ENCODE measurements around the gene PTPRD.

Gene PTPRD

GRCh38 chr9:10268531-10269485 is 344.0 kb downstream of the PTPRD start:
- DNase-seq (ENCODE audit: low read depth, low spot score) = no peak

DNA sequence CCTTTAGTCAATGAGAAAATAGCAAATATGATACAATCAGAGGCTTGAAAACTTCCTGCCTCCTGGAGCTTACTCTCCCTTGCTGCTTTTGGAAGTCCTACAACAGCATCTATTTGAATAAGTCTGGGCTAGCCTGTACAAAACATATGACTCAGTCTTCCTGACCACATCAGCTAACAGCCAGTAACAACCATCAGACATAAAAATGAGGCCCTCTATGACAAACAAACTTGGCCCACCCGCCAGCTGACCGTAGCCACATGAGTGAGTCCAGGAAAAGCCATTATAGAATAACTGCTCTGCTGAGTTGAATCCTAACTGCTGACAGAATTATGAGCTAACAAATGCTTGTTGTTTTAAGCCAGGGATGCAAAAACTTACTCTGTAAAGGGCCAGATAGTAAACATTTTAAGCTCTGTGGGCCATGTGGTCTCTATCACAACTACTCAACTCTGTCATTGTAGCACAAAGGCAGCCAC is 347.6 kb downstream of the PTPRD start:
- no peak for DNase-seq (ENCODE audit: low read depth, low spot score)

- DNase-seq (ENCODE audit: low read depth, low spot score) = no peak
These were observed 352.3 kb downstream of the PTPRD start for GRCh38 chr9:10260501-10260900.

DNA sequence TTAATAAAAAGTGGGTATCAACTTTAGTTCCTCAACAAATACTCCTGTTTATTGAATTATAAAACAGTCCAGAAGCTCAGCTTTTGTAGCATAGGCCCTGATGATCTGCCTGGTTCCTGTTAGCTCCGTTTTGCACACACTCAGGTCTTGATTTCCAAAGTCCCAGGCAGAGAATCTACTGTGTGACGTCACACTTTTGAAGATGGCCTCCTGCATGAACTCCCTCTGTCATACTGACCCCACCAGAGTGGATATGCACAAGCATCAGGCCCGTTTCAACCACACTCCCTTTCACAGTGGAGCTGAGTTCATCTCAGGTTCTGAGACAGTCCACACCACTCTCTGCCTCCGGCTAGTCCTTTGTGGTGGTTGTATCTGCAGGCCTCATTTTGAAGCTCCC is 353.1 kb downstream of the PTPRD start:
- DNase-seq (ENCODE audit: low read depth, low spot score) = no peak

DNA sequence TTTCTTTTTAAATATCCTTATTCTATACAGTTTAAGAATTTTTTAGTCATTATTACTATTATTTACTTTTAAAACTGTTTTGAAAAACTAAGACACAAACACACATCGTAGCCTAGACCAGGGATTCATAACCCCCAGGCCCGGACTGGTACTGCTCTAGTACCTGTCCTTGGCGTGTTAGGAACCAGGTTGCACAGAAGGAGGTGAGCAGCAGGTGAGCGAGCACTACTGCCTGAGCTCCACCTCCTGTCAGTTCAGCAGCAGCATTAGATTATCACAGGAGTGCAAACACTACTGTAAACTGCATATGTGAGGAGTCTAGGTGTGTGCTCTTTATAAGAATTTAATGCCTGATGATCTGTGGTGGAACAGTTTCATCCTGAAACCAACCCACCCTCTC is 357.0 kb downstream of the PTPRD start:
- DNase-seq (ENCODE audit: low read depth, low spot score) = no peak

- no peak for DNase-seq (ENCODE audit: low read depth, low spot score)
These were observed 358.5 kb downstream of the PTPRD start for GRCh38 chr9:10254338-10254737.

DNA sequence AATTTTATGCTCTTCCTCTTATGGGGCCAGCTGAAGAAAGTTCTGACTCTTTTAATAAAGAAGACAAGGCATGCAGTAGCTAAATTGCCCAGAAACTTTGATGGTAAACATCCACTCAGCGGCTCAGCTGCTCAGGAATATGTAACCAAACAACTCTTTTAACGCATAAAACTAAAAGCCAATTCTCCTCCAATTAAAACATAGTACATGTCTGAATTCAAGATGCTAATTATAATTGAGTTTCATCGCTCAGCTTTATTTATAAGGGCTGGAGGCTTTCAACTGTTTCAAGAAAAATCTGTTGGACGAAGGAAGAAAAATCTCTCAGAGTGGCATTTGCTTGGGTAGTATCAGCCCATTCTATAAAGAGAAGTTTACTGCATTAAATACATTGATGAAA is 359.5 kb downstream of the PTPRD start:
- DNase-seq (ENCODE audit: low read depth, low spot score) = no peak

DNA sequence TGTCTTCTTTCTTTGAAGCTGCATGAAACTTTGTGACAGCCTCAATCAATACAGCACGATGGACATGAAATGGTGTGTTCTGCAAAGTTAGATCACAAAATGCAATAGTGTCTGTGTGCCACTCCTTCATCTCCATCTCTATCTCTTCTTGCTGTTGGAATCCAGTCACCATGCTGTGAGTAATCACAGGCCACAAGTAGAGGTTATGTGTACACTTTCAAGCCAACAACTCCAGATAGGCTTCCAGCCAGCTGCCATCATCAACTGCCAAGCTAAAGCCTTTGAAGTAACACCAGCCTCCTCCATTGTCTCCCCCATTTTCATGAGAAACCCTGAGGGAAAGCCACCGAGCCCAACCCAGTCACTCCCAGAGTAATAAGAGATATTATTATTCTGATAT is 360.6 kb downstream of the PTPRD start:
- no peak for DNase-seq (ENCODE audit: low read depth, low spot score)

GRCh38 chr9:10251490-10251889 is 361.3 kb downstream of the PTPRD start:
- DNase-seq (ENCODE audit: low read depth, low spot score) = no peak

DNA sequence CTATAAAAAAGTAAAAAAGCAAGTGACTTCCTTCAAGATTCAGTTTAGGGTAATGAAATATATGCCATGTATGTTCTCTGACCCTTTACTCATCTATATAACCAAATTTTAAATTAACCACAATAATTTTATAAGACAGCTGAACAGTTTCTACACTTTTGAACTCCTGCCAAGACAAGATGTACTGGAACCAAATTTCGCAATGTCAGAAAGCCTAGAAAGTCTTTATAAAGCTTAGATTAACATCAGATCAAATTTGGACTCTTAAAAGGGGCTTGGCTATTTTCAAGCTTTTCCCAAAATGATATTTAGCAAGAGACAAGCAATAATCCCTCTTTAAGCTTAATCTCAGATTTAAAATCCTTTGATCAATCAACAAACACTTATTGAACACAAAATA is 362.6 kb downstream of the PTPRD start:
- no peak for DNase-seq (ENCODE audit: low read depth, low spot score)

- DNase-seq (ENCODE audit: low read depth, low spot score) = no peak
These were observed 363.9 kb downstream of the PTPRD start for GRCh38 chr9:10248890-10249289.

GRCh38 chr9:10242255-10242654 is 370.5 kb downstream of the PTPRD start:
- DNase-seq (ENCODE audit: low read depth, low spot score) = no peak

DNA sequence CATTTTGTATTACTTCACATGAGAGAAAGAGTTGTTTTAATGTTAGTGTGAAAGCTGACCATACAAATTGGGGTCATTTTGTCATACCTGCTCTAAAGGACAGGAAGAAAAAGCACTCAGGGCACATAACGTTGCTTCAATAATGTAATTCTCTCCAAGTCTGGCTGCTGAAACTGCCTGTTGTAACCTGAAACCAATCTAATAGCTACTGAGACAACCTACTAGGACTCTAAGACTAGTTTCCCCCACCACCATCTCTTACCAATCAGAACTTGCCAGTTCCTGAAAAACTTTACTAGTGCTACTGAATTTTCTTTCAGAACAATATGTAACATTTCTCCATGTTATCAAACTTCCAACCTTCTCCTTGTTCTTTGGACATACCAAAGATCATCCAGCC is 374.7 kb downstream of the PTPRD start:
- no peak for DNase-seq (ENCODE audit: low read depth, low spot score)

- DNase-seq (ENCODE audit: low read depth, low spot score) = no peak
These were observed 375.2 kb downstream of the PTPRD start for GRCh38 chr9:10237584-10237983.

GRCh38 chr9:10236161-10236560 is 376.6 kb downstream of the PTPRD start:
- DNase-seq (ENCODE audit: low read depth, low spot score) = no peak

DNA sequence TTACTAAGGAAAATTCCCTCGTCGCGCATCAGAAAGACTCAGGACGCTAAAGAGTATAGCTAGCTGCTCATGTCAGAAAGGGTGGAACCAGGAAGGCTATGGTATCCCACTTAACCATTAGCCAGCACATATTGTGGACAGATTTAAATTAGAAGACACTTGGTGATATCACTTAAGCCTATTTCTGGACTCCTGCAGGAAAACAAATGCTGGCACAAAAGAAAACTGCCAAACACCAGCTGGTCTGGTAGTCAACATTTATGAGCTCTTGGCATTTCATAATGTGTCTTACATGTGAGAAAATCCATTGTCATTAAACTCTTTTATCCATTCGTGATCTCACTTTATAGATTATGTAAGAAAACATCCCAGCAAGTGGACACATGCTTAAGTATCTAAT is 377.4 kb downstream of the PTPRD start:
- no peak for DNase-seq (ENCODE audit: low read depth, low spot score)

DNA sequence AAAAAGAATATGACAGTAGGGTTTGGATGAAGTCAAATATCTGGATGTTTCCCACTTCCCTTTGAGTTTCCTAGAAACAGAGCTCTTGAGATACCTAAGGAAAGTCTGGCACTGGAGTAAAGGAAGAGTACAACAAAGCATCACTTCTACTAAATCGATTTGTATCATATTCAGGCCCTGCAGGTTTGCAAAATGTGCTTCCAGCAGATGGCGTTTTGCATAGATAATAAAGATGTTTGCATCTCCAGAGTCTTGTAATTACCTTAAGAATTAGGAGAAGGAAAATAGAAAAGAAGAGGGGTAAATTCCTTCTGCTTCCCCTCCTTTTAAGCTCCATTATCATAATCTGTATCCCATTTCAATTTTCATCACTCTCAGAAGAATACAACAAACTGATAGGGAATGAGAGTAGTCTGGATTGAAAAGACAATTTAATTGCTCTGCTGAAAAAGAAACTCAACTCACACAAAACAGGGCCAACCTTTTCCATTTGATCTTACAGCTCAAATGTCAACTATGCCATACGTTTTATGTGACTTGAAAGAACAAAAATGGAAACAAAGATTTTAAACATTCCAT is 380.4 kb downstream of the PTPRD start:
- no peak for DNase-seq (ENCODE audit: low read depth, low spot score)

- DNase-seq (ENCODE audit: low read depth, low spot score) = no peak
These were observed 382.3 kb downstream of the PTPRD start for GRCh38 chr9:10230512-10230911.

- no peak for DNase-seq (ENCODE audit: low read depth, low spot score)
These were observed 384.7 kb downstream of the PTPRD start for GRCh38 chr9:10228082-10228481.

DNA sequence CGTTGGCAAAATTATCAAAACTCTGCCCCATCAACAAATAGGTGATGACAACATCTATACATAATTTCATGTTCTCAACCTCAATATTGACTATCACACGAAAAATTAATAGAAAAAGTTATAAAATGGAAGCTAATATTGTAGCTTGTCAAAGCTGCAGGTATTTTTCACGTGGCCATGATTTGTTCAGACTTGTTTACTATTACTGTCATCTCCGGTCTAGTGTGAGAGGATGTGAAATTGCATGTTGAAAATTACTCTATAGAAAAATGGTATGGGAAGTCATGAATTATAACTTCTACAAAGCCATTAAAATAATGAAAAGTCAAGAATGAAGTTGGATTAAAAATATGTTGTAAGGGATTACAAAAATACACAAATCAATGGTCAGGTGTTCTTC is 385.8 kb downstream of the PTPRD start:
- no peak for DNase-seq (ENCODE audit: low read depth, low spot score)

DNA sequence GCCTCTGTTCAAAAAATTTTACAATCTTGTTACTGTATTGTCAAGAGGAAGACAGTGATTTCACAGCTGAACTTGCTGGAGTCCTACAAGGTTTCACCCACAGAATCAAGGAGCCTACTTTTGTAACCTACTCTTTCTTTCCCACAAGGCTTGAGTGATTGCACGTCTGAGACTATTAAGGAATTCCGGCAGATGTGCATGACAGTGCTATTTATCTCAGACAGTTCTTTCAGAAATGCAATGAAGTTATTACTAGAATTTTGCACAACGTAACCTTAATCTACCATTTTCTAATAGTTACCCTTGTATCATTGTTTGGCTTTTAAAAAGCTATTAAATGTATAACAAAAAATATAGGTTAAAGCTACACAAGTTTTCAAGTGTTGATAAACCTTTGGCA is 400.1 kb downstream of the PTPRD start:
- no peak for DNase-seq (ENCODE audit: low read depth, low spot score)

GRCh38 chr9:10208691-10209069 is 404.1 kb downstream of the PTPRD start:
- no peak for DNase-seq (ENCODE audit: low read depth, low spot score)

DNA sequence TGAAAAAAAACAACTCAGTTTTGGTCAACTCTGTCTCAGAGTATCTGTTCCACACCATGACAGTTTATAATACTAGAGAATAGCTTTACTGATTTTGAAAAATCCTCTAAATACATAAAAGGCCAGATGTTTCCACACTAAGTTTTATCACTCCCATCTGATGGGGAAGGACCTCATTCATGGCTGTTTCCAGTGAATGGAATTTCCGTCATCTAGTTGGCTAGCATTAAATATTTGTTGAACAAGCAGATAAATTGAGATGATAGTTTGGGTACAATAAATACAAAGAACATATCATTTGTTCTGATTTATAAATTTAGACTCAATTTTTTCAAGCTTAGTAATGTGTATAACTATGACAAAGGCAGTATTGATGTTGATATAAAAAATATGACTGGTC is 408.5 kb downstream of the PTPRD start:
- DNase-seq (ENCODE audit: low read depth, low spot score) = no peak

All from activated CD4-positive, CD25-positive, alpha-beta regulatory T cell treated with anti-CD3 and anti-CD28 coated beads, Interleukin-2, amount 50 U/mL, for 16 hours (primary cell).